Stomach (tissue), 4 donors: Measurements from ENCODE around the gene MCF2L.

Experiments used
- POLR2A ChIP-seq, 4 donors: fragments of 450-650 bp; IDR thresholded peaks; one replicate each; pipeline ENCODE4 v1.6.1; 2016; ENCODE audit warnings: antibody characterized with exemption in 4 of 4, control low read depth in 2 of 4, mild to moderate bottlenecking in 1 of 4, moderate library complexity in 1 of 4
- TF ChIP-seq, protein P1 (sequence below), 7 experiments: fragments of 450-650 bp in 4 of 7; fragments of 200-600 bp in 3 of 7; sonication (generic) in 3 of 7; IDR thresholded peaks; one replicate each; pipeline ENCODE4 v1.5.1; 2016 to 2019; ENCODE audit warnings: antibody characterized with exemption in 7 of 7, control low read depth in 2 of 7, mild to moderate bottlenecking in 1 of 7

DNA sequence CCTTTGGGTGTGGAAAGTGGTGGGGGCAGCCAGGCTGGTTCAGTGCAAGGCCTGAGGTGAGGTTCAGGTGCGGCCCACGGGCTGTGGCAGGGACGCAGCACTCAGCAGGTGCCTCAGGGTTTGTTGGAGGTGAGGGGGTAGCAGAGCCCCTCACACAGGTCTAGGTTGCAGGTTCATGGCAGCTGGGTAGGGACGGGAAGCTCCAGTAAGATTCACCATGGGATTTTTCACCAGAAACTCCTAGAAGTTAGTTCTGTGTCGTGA lies 14.0 kb downstream of the MCF2L start:
- TF ChIP-seq, protein P1, sequence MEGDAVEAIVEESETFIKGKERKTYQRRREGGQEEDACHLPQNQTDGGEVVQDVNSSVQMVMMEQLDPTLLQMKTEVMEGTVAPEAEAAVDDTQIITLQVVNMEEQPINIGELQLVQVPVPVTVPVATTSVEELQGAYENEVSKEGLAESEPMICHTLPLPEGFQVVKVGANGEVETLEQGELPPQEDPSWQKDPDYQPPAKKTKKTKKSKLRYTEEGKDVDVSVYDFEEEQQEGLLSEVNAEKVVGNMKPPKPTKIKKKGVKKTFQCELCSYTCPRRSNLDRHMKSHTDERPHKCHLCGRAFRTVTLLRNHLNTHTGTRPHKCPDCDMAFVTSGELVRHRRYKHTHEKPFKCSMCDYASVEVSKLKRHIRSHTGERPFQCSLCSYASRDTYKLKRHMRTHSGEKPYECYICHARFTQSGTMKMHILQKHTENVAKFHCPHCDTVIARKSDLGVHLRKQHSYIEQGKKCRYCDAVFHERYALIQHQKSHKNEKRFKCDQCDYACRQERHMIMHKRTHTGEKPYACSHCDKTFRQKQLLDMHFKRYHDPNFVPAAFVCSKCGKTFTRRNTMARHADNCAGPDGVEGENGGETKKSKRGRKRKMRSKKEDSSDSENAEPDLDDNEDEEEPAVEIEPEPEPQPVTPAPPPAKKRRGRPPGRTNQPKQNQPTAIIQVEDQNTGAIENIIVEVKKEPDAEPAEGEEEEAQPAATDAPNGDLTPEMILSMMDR (IDR thresholded peaks at IDR 0.05): no peak
- TF ChIP-seq POLR2A (IDR thresholded peaks at IDR 0.05): no peak
